Measurements from ENCODE around the gene CCDC32.

CCDC32 gene

DNA sequence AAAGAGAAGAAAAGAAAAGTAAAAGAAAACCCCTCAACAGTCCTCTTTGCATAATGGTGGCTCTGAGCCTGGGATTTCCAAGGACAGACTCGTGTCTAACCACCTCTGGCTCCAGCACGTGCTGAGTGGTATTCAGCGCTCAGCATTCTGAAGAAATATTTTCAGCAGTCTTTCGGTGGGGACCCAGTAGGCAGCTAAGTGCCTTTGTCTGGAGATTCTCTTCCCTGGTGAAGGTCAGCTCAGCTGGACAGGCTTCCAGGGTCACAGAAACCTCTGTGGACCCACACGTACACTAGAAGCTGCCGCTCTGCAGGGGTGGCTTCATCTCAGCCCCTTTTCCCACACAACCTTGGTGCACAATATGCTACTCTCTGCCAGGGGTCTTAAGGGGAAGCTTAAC is 36.0 kb downstream of the CCDC32 start:
- TF ChIP-seq, protein P1, sequence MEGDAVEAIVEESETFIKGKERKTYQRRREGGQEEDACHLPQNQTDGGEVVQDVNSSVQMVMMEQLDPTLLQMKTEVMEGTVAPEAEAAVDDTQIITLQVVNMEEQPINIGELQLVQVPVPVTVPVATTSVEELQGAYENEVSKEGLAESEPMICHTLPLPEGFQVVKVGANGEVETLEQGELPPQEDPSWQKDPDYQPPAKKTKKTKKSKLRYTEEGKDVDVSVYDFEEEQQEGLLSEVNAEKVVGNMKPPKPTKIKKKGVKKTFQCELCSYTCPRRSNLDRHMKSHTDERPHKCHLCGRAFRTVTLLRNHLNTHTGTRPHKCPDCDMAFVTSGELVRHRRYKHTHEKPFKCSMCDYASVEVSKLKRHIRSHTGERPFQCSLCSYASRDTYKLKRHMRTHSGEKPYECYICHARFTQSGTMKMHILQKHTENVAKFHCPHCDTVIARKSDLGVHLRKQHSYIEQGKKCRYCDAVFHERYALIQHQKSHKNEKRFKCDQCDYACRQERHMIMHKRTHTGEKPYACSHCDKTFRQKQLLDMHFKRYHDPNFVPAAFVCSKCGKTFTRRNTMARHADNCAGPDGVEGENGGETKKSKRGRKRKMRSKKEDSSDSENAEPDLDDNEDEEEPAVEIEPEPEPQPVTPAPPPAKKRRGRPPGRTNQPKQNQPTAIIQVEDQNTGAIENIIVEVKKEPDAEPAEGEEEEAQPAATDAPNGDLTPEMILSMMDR (IDR thresholded peaks at IDR 0.05; ENCODE audit: low read depth, low read length, missing control alignments), result no peak
- no peak overlapping the region for H3K4me3 ChIP-seq (ENCODE audit: low read depth, low read length)
- no peak for DNase-seq (ENCODE audit: low read depth)
- in situ Hi-C loops (cut with HindIII; ENCODE audit: low sequenced_read_pairs), result no loop called here

DNA sequence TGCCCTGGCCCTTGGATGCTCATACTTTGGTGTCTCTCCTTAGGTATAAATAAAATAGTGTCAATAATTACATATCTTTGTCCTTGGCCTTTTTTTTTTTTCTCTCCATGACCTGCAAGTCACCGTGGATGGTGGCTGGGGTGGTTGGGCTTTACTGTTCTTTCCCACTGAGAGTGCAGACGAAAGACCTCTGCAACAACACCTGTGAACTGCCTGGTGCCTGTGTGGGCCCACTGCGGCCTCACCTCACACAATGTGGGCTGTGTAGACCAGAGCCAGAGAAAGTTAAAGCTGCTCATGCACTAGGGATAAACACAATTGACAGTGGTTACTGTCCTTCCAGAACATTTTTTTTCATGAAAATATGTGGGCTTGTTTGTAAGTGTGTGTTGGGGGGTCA is 39.0 kb downstream of the CCDC32 start:
- DNase-seq (ENCODE audit: low read depth), result no peak
- in situ Hi-C loops (cut with HindIII; ENCODE audit: low sequenced_read_pairs), result no loop called here
- H3K4me3 ChIP-seq (ENCODE audit: low read depth, low read length), result no peak overlapping the region
- TF ChIP-seq, protein P1 (IDR thresholded peaks at IDR 0.05; ENCODE audit: low read depth, low read length, missing control alignments), result no peak

DNA sequence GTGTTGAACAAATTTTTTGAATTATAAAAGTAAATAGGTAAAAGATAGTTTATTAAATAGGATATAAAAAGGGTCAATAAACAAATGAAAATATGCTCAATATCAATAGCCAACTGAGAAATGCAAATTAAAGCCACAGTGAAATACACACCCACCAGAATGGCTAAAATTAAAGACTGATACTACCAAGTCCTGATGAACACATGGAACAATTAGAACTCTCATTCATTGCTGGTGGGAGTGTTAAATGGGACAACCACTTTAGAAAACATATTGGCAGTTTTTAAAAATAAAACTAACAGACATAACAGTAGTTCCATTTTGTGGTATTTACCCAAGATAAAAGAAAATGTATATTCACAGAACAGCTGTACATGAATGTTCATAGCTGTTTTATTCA is 41.2 kb downstream of the CCDC32 start:
- TF ChIP-seq, protein P1 (IDR thresholded peaks at IDR 0.05; ENCODE audit: low read depth, low read length, missing control alignments), result no peak
- in situ Hi-C loops (cut with HindIII; ENCODE audit: low sequenced_read_pairs), result no loop called here
- no peak for DNase-seq (ENCODE audit: low read depth)
- H3K4me3 ChIP-seq (ENCODE audit: low read depth, low read length), result no peak overlapping the region

DNA sequence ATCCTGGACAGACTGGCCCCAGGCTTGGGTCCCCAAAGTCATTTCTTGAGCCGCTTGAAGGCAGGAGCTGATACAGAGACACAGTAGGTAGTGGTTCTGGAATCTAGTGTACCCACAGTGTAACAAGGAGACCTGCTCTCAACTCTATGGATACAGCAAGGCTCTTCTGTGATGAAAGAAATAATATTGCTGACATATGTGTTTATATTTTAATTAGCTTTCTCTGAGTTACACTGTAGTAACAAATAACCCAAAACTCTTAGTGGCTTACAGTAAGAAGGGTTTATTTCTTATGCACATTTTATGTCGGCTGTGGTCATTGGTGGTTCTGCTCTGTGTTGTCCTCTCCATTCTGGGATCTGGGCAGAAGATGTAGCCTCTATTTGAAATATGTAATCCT is 48.5 kb downstream of the CCDC32 start:
- H3K4me3 ChIP-seq (ENCODE audit: low read depth, low read length), result no peak overlapping the region
- in situ Hi-C loops (cut with HindIII; ENCODE audit: low sequenced_read_pairs), result no loop called here
- DNase-seq (ENCODE audit: low read depth), result no peak
- TF ChIP-seq, protein P1 (IDR thresholded peaks at IDR 0.05; ENCODE audit: low read depth, low read length, missing control alignments), result no peak

DNA sequence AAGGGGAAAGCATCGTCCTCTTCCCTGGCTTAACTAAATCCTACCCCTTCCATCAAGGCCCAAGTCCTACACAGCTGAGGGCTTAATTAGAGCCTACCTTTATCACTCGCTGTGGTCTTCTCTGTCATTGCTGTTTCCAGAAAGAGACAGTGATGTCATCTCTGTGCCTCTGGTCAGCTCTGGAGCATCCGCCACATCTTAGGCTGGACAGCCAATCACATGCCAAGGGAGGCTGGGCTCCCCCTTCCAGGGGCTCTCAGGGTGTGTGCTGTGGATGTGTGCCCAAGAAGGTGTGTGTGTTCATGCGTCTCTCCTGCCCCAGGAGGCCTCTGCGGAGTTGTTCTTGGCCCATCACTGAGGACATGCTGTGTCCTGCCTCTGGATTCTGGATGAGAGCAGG is 51.2 kb downstream of the CCDC32 start:
- in situ Hi-C loops (cut with HindIII; ENCODE audit: low sequenced_read_pairs), result no loop called here
- no peak overlapping the region for H3K4me3 ChIP-seq (ENCODE audit: low read depth, low read length)
- DNase-seq (ENCODE audit: low read depth), result no peak
- TF ChIP-seq, protein P1 (IDR thresholded peaks at IDR 0.05; ENCODE audit: low read depth, low read length, missing control alignments), result no peak

DNA sequence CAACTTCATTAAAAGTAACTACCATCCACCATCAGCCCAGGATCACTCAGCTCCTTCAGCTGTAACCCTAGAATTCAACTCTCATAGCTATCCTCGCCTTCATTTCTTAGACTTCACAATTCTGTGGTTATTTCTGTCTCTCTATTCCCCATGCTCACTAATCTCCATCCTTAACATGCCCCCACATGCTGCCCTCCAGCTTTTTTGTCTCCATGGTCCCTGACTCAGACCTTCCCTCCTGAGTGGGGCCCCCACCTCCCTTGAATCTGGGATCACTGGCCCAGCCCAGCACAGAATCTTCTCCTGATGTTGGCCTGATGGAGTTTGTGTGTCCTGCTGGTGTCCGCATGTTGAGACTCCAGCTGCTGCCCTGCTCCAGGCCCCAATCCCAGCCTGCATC is 52.4 kb downstream of the CCDC32 start:
- in situ Hi-C loops (cut with HindIII; ENCODE audit: low sequenced_read_pairs), result no loop called here
- no peak for DNase-seq (ENCODE audit: low read depth)
- TF ChIP-seq, protein P1 (IDR thresholded peaks at IDR 0.05; ENCODE audit: low read depth, low read length, missing control alignments), result no peak
- H3K4me3 ChIP-seq (ENCODE audit: low read depth, low read length), result no peak overlapping the region
